Heart left ventricle (tissue), 16 donors: ENCODE results near the gene RAD51B. TPM values are rescaled to one million over a fixed set of nuclear protein-coding genes. Genes with fewer than 3 reads are reported as not detected.

Experiments used
- ATAC-seq, 4 donors: fragments of 200-7000 bp; cut with Tn5 transposase; one replicate each; pipeline ENCODE4 v1.9.1; 2020 to 2022; ENCODE audit warnings: moderate library complexity in 4 of 4, mild to moderate bottlenecking in 3 of 4, moderate number of reproducible peaks in 1 of 4
- DNase-seq, 5 donors: peaks; one replicate each; pipeline ENCODE4 v3.0.0-alpha.2; 2020
- H3K27ac ChIP-seq, 12 donors: fragments of 200-600 bp; sonication (generic) in 4 of 12; one replicate each; pipeline versions ENCODE4 v1.5.0 to v1.8.0; 2016 to 2022; ENCODE audit warnings: mild to moderate bottlenecking in 2 of 12
- H3K27me3 ChIP-seq, 9 donors: fragments of 200-600 bp; sonication (generic) in 2 of 9; one replicate each; pipeline versions ENCODE4 v1.5.1 to v1.8.0; 2016 to 2022; ENCODE audit warnings: mild to moderate bottlenecking in 3 of 9
- H3K36me3 ChIP-seq, 9 donors: fragments of 200-600 bp; sonication (generic) in 2 of 9; one replicate each; pipeline versions ENCODE4 v1.5.0 to v1.8.0; 2018 to 2022; ENCODE audit warnings: mild to moderate bottlenecking in 2 of 9
- H3K4me1 ChIP-seq, 12 donors: fragments of 200-600 bp; sonication (generic) in 4 of 12; one replicate each; pipeline versions ENCODE4 v1.5.0 to v1.8.0; 2016 to 2022; ENCODE audit warnings: mild to moderate bottlenecking in 3 of 12
- H3K4me3 ChIP-seq, 12 donors: fragments of 200-600 bp; sonication (generic) in 4 of 12; one replicate each; pipeline versions ENCODE4 v1.5.0 to v1.8.0; 2017 to 2022; ENCODE audit warnings: mild to moderate bottlenecking in 9 of 12, moderate library complexity in 4 of 12
- H3K9me3 ChIP-seq, 12 donors: fragments of 200-600 bp; sonication (generic) in 4 of 12; one replicate each; pipeline versions ENCODE4 v1.5.0 to v1.8.0; 2016 to 2022; ENCODE audit warnings: mild to moderate bottlenecking in 1 of 12
- POLR2A ChIP-seq, 2 donors: fragments of 450-650 bp; IDR thresholded peaks; one replicate each; pipeline ENCODE4 v1.6.1; 2017; ENCODE audit warnings: antibody characterized with exemption in 2 of 2, mild to moderate bottlenecking in 2 of 2, moderate library complexity in 2 of 2
- WGBS, 4 donors: extraction: QIAGEN DNeasy Blood & Tissue Kit in 2 of 4; methylation state at CpG; one replicate each; pipeline versions ENCODE4 v1.1.5 to v1.1.7; 2013 to 2018; 5-methylcytosine and 5-hydroxymethylcytosine counted together
- intact Hi-C, 10 donors: fragments of 100-400 bp; cut with DNase I; formaldehyde crosslinking; loops; one replicate each; pipeline versions ENCODE4 v1.11.1 to v1.14.2; 2022
- polyA plus RNA-seq, 2 donors: library from polyadenylated mRNA; stranded (reverse); fragments of 200-250 nt; gene quantifications; one replicate each; pipeline ENCODE4 v1.2.3, GENCODE V29; 2013
- total RNA-seq, 9 donors: library from RNA; depleted of rRNA in 2 of 9; stranded (reverse); fragments of >200 nt in 2 of 9; fragmentation: NEBNext Ultra II Directional in 3 of 9; extraction: Animal tissue kit (Norgen Biotek cat#: 25700) in 3 of 9; gene quantifications; one replicate each; pipeline versions ENCODE4 v1.1.0 to v1.2.4, GENCODE V29; 2016 to 2023
- TF ChIP-seq, protein P1 (sequence below), 12 donors: fragments of 200-600 bp; sonication (generic) in 4 of 12; IDR thresholded peaks; one replicate each; pipeline versions ENCODE4 v1.5.0 to v1.8.0; 2018 to 2022; ENCODE audit warnings: antibody characterized with exemption in 12 of 12, mild to moderate bottlenecking in 5 of 12
- donor health status: ischemic (EF 13 %, LVEDD 7.1; RV severe dilation, severe dysfunction).
- donor health status: healthy with polysubstance abuse.
- donor health status: DM: no; HTN: yes; CAD: no.
- donor health status: DM: no; HTN: no; CAD: no.
- donor health status: ischemic (EF 25% LVEDD 6.9; RV normal size, moderate dysfunction).
- donor health status: ischemic (EF 25% LVEDD 5.7; RV mildly dilated, moderate dysfunction).
- donor health status: healthy.
- donor health status: DM: yes; HTN: yes; CAD: no.
- donor health status: ischemic (EF 35%, LVEDD 5.7; RV mildly dilated, moderate dysfunction).
- donor health status: nonischemic (EF 11% LVEDD 7.7; RV severe dilation, severe dysfunction).
- donor health status: DM: yes; HTN: yes; CAD: no.
- donor health status: PGD.
- donor health status: ischemic (EF 29% LVEDD 5.4; RV normal size, mild dysfunction).
- donor health status: nonischemic (EF 23%, LVEDD 6.1; RV moderate dilation, normal function).

RAD51B gene
- total and polyA plus RNA-seq, 11 donors = 1.3 to 11.3 (median 3.2) TPM

DNA sequence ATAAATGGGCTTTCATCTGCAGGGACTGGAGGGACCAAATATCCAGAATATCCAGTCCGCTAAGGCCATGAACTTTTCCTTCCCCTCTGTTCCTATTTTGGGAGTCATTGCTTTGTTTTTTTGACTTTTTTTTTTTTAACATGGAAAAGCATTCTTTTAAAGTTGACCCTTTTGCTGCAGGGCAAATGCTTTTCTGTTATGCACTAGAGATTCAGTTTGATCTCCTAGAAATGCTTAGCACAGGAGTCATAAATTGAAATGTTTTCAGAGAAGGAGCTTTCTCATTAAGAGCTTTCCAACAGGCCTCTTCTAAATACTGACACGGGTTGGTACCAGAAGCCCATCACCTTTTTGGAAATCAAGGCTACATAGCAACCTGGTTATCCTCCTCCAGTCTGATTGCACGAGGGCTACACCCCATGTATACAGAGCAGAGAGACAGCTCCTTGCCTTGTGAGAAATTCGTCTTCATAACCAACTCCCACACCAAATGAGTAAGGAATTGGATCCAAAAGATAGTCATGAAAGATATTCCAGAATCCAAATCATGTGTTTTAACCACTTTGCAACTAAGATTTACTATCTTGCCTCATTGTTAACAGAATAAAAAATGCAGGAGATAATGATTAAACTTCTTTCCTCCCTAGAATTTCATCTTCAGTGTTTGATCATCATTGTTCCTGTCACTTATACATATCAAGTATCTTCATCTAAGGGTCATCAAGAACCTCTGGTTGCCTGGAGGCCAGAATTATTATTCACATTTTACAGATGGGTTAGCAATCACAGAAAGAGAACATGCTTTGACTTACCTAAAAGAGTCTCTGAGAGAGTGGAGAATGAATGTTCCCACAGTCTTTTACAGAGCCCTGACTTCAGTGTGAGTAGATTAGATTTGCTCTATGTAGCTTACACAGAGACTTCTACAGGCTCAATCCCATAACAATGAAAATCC is 583.9 kb downstream of the RAD51B start:
- WGBS, 4 donors = 30 to 57% (median 44%) methylated on average over 4 of the region's 4 CpGs
- Histone ChIP-seq H3K4me3 (no peak overlapping the region), H3K36me3 (no peaks in the 10 kb centered on the region), H3K9me3 (no peaks in the 10 kb centered on the region), H3K4me1 (peaks cover 6 to 72% (median 37%) of the 10 kb centered on the region in 12 donors), H3K27ac (peak overlapping the region in 9 of 12 donors; percentile 6 to 63 (median 29)), H3K27me3 (no peaks in the 10 kb centered on the region)
- DNase-seq (no peak), ATAC-seq (peak in 2 of 4 donors; percentile 15 to 35)
- intact Hi-C loops = loop anchor here in 3 of 10 donors (5.0 to 10.0 kb wide), 3 partner anchors 109 to 149 kb away; no protein-coding TSS in a partner anchor
- TF ChIP-seq, protein P1, sequence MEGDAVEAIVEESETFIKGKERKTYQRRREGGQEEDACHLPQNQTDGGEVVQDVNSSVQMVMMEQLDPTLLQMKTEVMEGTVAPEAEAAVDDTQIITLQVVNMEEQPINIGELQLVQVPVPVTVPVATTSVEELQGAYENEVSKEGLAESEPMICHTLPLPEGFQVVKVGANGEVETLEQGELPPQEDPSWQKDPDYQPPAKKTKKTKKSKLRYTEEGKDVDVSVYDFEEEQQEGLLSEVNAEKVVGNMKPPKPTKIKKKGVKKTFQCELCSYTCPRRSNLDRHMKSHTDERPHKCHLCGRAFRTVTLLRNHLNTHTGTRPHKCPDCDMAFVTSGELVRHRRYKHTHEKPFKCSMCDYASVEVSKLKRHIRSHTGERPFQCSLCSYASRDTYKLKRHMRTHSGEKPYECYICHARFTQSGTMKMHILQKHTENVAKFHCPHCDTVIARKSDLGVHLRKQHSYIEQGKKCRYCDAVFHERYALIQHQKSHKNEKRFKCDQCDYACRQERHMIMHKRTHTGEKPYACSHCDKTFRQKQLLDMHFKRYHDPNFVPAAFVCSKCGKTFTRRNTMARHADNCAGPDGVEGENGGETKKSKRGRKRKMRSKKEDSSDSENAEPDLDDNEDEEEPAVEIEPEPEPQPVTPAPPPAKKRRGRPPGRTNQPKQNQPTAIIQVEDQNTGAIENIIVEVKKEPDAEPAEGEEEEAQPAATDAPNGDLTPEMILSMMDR (IDR thresholded peaks at IDR 0.05) = no peak
- no peak for TF ChIP-seq POLR2A (IDR thresholded peaks at IDR 0.05)

GRCh38 chr14:68404146-68404527 is 584.6 kb downstream of the RAD51B start:
- DNase-seq (no peak), ATAC-seq (no peak)
- Histone ChIP-seq H3K4me1 (peaks cover 6 to 73% (median 37%) of the 10 kb centered on the region in 12 donors), H3K27ac (peak overlapping the region in 3 of 12 donors; percentile 9 to 63 (median 31)), H3K9me3 (no peaks in the 10 kb centered on the region), H3K27me3 (no peaks in the 10 kb centered on the region), H3K36me3 (no peaks in the 10 kb centered on the region), H3K4me3 (no peak overlapping the region)
- intact Hi-C loops = loop anchor here in 3 of 10 donors (5.0 to 10.0 kb wide), 3 partner anchors 108 to 149 kb away; no protein-coding TSS in a partner anchor
- TF ChIP-seq, protein P1 (IDR thresholded peaks at IDR 0.05) = no peak
- no peak for TF ChIP-seq POLR2A (IDR thresholded peaks at IDR 0.05)
- 87 to 92% (median 89%) methylated on average over 1 of the region's 1 CpG for WGBS, 4 donors

DNA sequence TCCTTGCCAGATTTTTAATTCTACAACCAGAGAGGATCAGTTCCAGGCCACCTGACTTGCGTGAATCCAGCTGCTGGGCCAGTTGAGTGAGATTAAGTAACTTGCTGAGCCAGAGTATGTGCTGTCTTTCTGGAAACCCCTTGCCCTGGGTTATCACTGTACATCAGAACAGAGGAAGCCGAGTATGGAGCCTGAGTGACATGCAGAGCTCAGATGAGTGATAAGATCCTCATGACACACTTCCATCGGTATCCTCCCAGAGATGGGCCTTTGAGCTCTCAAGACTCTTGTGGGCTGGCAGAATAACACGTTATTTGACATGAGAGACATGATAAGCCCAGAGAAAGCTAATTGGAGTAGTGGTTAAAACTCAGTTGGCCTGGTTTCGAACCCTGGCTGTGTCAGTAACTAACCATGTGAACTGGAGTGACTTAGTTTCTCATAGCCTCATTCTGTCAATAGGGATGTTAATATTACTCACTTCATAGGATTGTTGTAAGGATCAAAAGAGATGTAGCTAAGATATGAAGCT is 585.1 kb downstream of the RAD51B start:
- Histone ChIP-seq H3K27ac (peak overlapping the region in 2 of 12 donors; percentile 28 to 63), H3K27me3 (no peaks in the 10 kb centered on the region), H3K4me1 (peaks cover 6 to 77% (median 37%) of the 10 kb centered on the region in 12 donors), H3K9me3 (no peaks in the 10 kb centered on the region), H3K4me3 (no peak overlapping the region), H3K36me3 (no peaks in the 10 kb centered on the region)
- ATAC-seq = peak in 1 of 4 donors; percentile 20
- no peak for DNase-seq
- TF ChIP-seq POLR2A (IDR thresholded peaks at IDR 0.05) = no peak
- TF ChIP-seq, protein P1 (IDR thresholded peaks at IDR 0.05) = no peak
- WGBS, 4 donors = 62 to 63% (median 63%) methylated on average over 5 of the region's 5 CpGs
- intact Hi-C loops = loop anchor here in 3 of 10 donors (5.0 to 10.0 kb wide), 3 partner anchors 108 to 150 kb away; no protein-coding TSS in a partner anchor

DNA sequence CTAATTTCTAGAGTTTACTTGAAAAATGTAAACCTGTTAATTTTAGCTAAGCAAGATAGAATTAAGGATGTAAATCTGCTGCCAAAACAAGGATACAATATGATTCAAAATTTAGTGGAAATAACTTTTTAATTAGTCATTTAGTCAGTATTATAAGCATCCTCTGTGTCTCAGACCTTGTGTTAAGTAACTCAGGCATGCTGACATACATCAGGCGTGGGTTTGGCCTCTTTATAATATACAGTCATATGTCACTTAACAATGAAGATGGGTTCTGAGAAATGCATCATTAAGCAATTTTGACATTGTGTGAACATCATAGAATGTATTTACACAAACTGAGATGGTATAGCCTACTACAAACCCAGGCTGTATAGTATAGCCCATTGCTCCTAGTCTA is 586.4 kb downstream of the RAD51B start:
- no peak for ATAC-seq
- TF ChIP-seq, protein P1 (IDR thresholded peaks at IDR 0.05) = no peak
- TF ChIP-seq POLR2A (IDR thresholded peaks at IDR 0.05) = no peak
- WGBS, 4 donors = 97 to 100% (median 98%) methylated on average over 1 of the region's 1 CpG
- no peaks in the 10 kb centered on the region for H3K9me3 ChIP-seq
- no peak overlapping the region for H3K27ac ChIP-seq
- peaks cover 6 to 65% (median 37%) of the 10 kb centered on the region in 12 donors for H3K4me1 ChIP-seq
- no peak for DNase-seq
- intact Hi-C loops = loop anchor here in 1 of 10 donors (10.0 kb wide), 1 partner anchor 151 kb away; no protein-coding TSS in a partner anchor
- no peaks in the 10 kb centered on the region for H3K36me3 ChIP-seq
- no peak overlapping the region for H3K4me3 ChIP-seq
- H3K27me3 ChIP-seq = no peaks in the 10 kb centered on the region
